HCT116 (cell line): ENCODE data around the gene PDE1C. TPM values are rescaled to one million over a fixed set of nuclear protein-coding genes. Genes with fewer than 3 reads are reported as not detected.

Experiments
- ATAC-seq: fragments of 200-7000 bp; cut with Tn5 transposase; 2 replicates; pipeline ENCODE4 v1.9.1; 2020; ENCODE audit warnings: mild to moderate bottlenecking, moderate library complexity
- BruUV-seq: library from RNA; stranded (reverse); fragments of 400-500 nt; replicated peaks from 2 replicates; lab custom pipeline; 2021; lab: Mats Ljungman, UMichigan
- CTCF ChIA-PET: fragments of 300-600 bp; sonication (Branson Sonifier 250); formaldehyde crosslinking; loops from one replicate; lab custom pipeline; 2021; ENCODE audit warnings: antibody characterized with exemption; lab: Charles Lee
- POLR2A ChIA-PET: fragments of 300-600, 350-600 bp; sonication (Branson Sonifier 250); formaldehyde crosslinking; loops from one replicate; lab custom pipeline; 2021; ENCODE audit warnings: antibody characterized with exemption; lab: Charles Lee
- RAD21 ChIA-PET, 2 experiments: fragments of 300-600 bp; sonication (Branson Sonifier 250); formaldehyde crosslinking; loops; one replicate each; lab custom pipeline; 2023; ENCODE audit warnings: low total read pairs in 2 of 2; ENCODE audit not compliant: uncharacterized antibody in 2 of 2, unreplicated experiment in 2 of 2, low non-redundant PET in 1 of 2; lab: Charles Lee
- DNase-seq: peaks from one replicate; pipeline ENCODE4 v3.0.0-alpha.2; 2010; ENCODE audit warnings: low read depth, low spot score
- H2AFZ ChIP-seq: fragments of 200-600 bp; shearing (Covaris generic), sonication (generic); 2 replicates; pipeline ENCODE4 v1.6.1; 2017; ENCODE audit warnings: low read depth, mixed run types, mixed read lengths, antibody characterized with exemption, low read length; ENCODE audit not compliant: poor library complexity, severe bottlenecking
- H3K27ac ChIP-seq: 2 replicates; pipeline ENCODE4 v1.5.1; 2012; ENCODE audit warnings: low read depth, low read length
- H3K27me3 ChIP-seq: fragments of 200-600 bp; sonication (generic); 2 replicates; pipeline ENCODE4 v1.6.1; 2016; ENCODE audit warnings: mixed run types, low read length, mixed read lengths; ENCODE audit not compliant: insufficient read depth
- H3K36me3 ChIP-seq, 2 experiments: fragments of 200-500 bp in 1 of 2; fragments of 200-600 bp in 1 of 2; sonication (Bioruptor generic) in 1 of 2; sonication (generic) in 1 of 2; 2 replicates each; pipeline versions ENCODE4 v1.5.1 to v1.6.1; 2014 to 2016; ENCODE audit warnings: low read length in 2 of 2, inconsistent platforms in 1 of 2, mixed read lengths in 1 of 2, mixed run types in 1 of 2; ENCODE audit not compliant: insufficient read depth in 2 of 2, control insufficient read depth in 1 of 2
- H3K4me1 ChIP-seq, 2 experiments: fragments of 200-600 bp in 1 of 2; sonication (generic) in 1 of 2; 2 replicates each; pipeline versions ENCODE4 v1.5.1 to v1.6.1; 2012 to 2017; ENCODE audit warnings: low read length in 2 of 2, inconsistent platforms in 1 of 2, mild to moderate bottlenecking in 1 of 2, mixed read lengths in 1 of 2, mixed run types in 1 of 2, moderate library complexity in 1 of 2; ENCODE audit not compliant: insufficient read depth in 2 of 2, control insufficient read depth in 1 of 2
- H3K4me2 ChIP-seq: fragments of 200-600 bp; sonication (generic); 2 replicates; pipeline ENCODE4 v1.6.1; 2017; ENCODE audit warnings: mixed run types, low read length, mixed read lengths
- H3K4me3 ChIP-seq, 2 experiments: fragments of 200-600 bp in 1 of 2; sonication (generic) in 1 of 2; replicated peaks in 1 of 2; 2 replicates each; pipeline ENCODE4 v1.5.1; 2011 to 2016; ENCODE audit warnings: low read length in 2 of 2, control low read depth in 1 of 2, low read depth in 1 of 2, mild to moderate bottlenecking in 1 of 2, mixed read lengths in 1 of 2, mixed run types in 1 of 2
- H3K79me2 ChIP-seq: fragments of 200-600 bp; sonication (generic); 2 replicates; pipeline ENCODE4 v1.6.1; 2017; ENCODE audit warnings: mild to moderate bottlenecking, mixed run types, low read length, moderate library complexity, mixed read lengths; ENCODE audit not compliant: insufficient read depth
- H3K9ac ChIP-seq: fragments of 200-600 bp; sonication (generic); 2 replicates; pipeline ENCODE4 v1.6.1; 2016; ENCODE audit warnings: low read length, mixed read lengths
- H3K9me2 ChIP-seq: fragments of 200-600 bp; sonication (generic), shearing (Covaris generic); 2 replicates; pipeline ENCODE4 v1.6.1; 2017; ENCODE audit warnings: mixed run types, mild to moderate bottlenecking, moderate library complexity; ENCODE audit not compliant: insufficient read depth
- H3K9me3 ChIP-seq, 2 experiments: fragments of 200-500 bp in 1 of 2; fragments of 200-600 bp in 1 of 2; sonication (Bioruptor generic) in 1 of 2; sonication (generic) in 1 of 2; 2 replicates each; pipeline ENCODE4 v1.6.1; 2014 to 2017; ENCODE audit warnings: low read length in 2 of 2, mixed read lengths in 2 of 2, inconsistent platforms in 1 of 2, low read depth in 1 of 2, mild to moderate bottlenecking in 1 of 2, mixed run types in 1 of 2, moderate library complexity in 1 of 2; ENCODE audit not compliant: control insufficient read depth in 1 of 2, insufficient read depth in 1 of 2
- H4K20me1 ChIP-seq: fragments of 200-600 bp; sonication (generic), shearing (Covaris generic); 2 replicates; pipeline ENCODE4 v1.6.1; 2017; ENCODE audit warnings: mixed run types, mild to moderate bottlenecking, moderate library complexity; ENCODE audit not compliant: insufficient read depth
- CBX3 ChIP-seq: IDR thresholded peaks from 2 replicates; pipeline ENCODE4 v1.6.1; 2012; ENCODE audit warnings: low read depth
- CEBPB ChIP-seq: IDR thresholded peaks from 2 replicates; pipeline ENCODE4 v1.6.1; 2012; ENCODE audit warnings: low read depth
- EGR1 ChIP-seq: IDR thresholded peaks from 2 replicates; pipeline ENCODE4 v1.6.1; 2012; ENCODE audit warnings: low read depth
- ELF1 ChIP-seq: IDR thresholded peaks from 2 replicates; pipeline ENCODE4 v1.6.1; 2012; ENCODE audit warnings: low read depth, borderline replicate concordance
- FOSL1 ChIP-seq: IDR thresholded peaks from 2 replicates; pipeline ENCODE4 v1.6.1; 2012; ENCODE audit warnings: low read depth
- JUND ChIP-seq: IDR thresholded peaks from 2 replicates; pipeline ENCODE4 v1.6.1; 2012
- POLR2A ChIP-seq: IDR thresholded peaks from 2 replicates; pipeline ENCODE4 v1.7.0; 2011; ENCODE audit warnings: borderline replicate concordance; ENCODE audit not compliant: insufficient read depth, insufficient read length; ENCODE audit errors: extremely low read depth
- POLR2AphosphoS5 ChIP-seq: IDR thresholded peaks from 2 replicates; pipeline ENCODE4 v1.6.1; 2011; ENCODE audit warnings: mild to moderate bottlenecking, low read depth, low read length, moderate library complexity
- RAD21 ChIP-seq: IDR thresholded peaks from 2 replicates; pipeline ENCODE4 v1.6.1; 2012; ENCODE audit warnings: low read depth, mild to moderate bottlenecking
- SIN3A ChIP-seq: IDR thresholded peaks from 2 replicates; pipeline ENCODE4 v1.6.1; 2012; ENCODE audit warnings: low read depth
- TCF7L2 ChIP-seq: IDR thresholded peaks from 2 replicates; pipeline ENCODE4 v1.7.0; 2011; ENCODE audit warnings: borderline replicate concordance, inconsistent platforms; ENCODE audit not compliant: insufficient read depth, insufficient read length; ENCODE audit errors: extremely low read depth
- ZFX ChIP-seq: fragments of 450-650 bp; IDR thresholded peaks from 2 replicates; pipeline ENCODE4 v1.6.1; 2017
- ZNF274 ChIP-seq: fragments of 200-500 bp; sonication (Bioruptor generic); IDR thresholded peaks from 2 replicates; pipeline ENCODE4 v1.6.1; 2014; ENCODE audit warnings: mild to moderate bottlenecking, low read depth, low read length, inconsistent platforms
- intact Hi-C: fragments of 100-400 bp; cut with micrococcal nuclease; formaldehyde crosslinking; loops from 2 replicates; pipeline ENCODE4 v1.10.0; 2022
- total RNA-seq: library from RNA; stranded (reverse); gene quantifications from one replicate; pipeline ENCODE4 v1.2.1, GENCODE V29; 2021; ENCODE audit not compliant: unreplicated experiment
- TF ChIP-seq, protein P1 (sequence below): IDR thresholded peaks from 2 replicates; pipeline ENCODE4 v1.6.1; 2012; ENCODE audit warnings: low read depth
- TF ChIP-seq, protein P2 (sequence below): IDR thresholded peaks from 2 replicates; pipeline ENCODE4 v1.6.1; 2012
- TF ChIP-seq, protein P3 (sequence below): IDR thresholded peaks from 2 replicates; pipeline ENCODE4 v1.6.1; 2012
- TF ChIP-seq, protein P4 (sequence below): IDR thresholded peaks from 2 replicates; pipeline ENCODE4 v1.6.1; 2011; ENCODE audit warnings: mild to moderate bottlenecking, low read length, moderate library complexity; ENCODE audit not compliant: insufficient replicate concordance; ENCODE audit errors: extremely low read depth
- TF ChIP-seq, protein P5 (sequence below), 3 experiments: fragments of 200-600 bp in 1 of 3; sonication (generic) in 1 of 3; IDR thresholded peaks in 2 of 3; conservative IDR thresholded peaks in 1 of 3; 2 replicates each; pipeline ENCODE4 v1.5.1; 2012 to 2017; ENCODE audit warnings: low read depth in 2 of 3, low read length in 2 of 3, antibody characterized with exemption in 1 of 3, borderline replicate concordance in 1 of 3, control low read depth in 1 of 3, mild to moderate bottlenecking in 1 of 3, mixed read lengths in 1 of 3, mixed run types in 1 of 3, moderate library complexity in 1 of 3; ENCODE audit not compliant: insufficient read depth in 1 of 3

Gene PDE1C
- total RNA-seq, 1 experiment from 2014 or later = 0.17 TPM

DNA sequence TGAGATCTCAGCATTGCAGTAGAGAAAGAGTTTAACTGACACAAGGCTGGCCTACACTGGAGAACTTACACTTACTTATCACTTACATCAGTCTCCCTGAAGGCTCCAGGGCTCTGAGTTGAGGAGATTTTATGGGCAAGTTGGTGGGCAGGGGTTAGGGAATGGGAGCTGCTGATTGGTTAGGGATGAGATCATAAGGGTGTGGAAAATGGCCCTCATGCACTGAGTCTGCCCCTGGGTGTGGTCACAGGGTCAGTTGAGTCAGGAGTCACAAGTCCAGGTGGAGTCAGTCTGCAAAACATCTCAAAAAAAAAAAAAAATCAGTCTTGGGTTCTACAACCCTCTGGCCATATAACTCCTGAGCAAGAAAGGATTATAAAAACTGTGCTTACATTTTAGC, 322.7 kb downstream of the PDE1C start:
- BruUV-seq = no TSS peak
- Histone ChIP-seq H2AFZ (no peak overlapping the region), H3K36me3 (no peaks in the 10 kb centered on the region), H3K9me2 (no peaks in the 10 kb centered on the region), H4K20me1 (no peaks in the 10 kb centered on the region), H3K9ac (no peak overlapping the region), H3K27me3 (peaks cover 24% of the 10 kb centered on the region; the same call in 1 of the 2 replicates), H3K4me2 (no peak overlapping the region), H3K9me3 (no peaks in the 10 kb centered on the region), H3K79me2 (no peaks in the 10 kb centered on the region), H3K4me1 (no peaks in the 10 kb centered on the region), H3K4me3 (no peak overlapping the region), H3K27ac (no peak overlapping the region)
- no peak for TF ChIP-seq POLR2A
- TF ChIP-seq ELF1 = no peak
- TF ChIP-seq, protein P1, sequence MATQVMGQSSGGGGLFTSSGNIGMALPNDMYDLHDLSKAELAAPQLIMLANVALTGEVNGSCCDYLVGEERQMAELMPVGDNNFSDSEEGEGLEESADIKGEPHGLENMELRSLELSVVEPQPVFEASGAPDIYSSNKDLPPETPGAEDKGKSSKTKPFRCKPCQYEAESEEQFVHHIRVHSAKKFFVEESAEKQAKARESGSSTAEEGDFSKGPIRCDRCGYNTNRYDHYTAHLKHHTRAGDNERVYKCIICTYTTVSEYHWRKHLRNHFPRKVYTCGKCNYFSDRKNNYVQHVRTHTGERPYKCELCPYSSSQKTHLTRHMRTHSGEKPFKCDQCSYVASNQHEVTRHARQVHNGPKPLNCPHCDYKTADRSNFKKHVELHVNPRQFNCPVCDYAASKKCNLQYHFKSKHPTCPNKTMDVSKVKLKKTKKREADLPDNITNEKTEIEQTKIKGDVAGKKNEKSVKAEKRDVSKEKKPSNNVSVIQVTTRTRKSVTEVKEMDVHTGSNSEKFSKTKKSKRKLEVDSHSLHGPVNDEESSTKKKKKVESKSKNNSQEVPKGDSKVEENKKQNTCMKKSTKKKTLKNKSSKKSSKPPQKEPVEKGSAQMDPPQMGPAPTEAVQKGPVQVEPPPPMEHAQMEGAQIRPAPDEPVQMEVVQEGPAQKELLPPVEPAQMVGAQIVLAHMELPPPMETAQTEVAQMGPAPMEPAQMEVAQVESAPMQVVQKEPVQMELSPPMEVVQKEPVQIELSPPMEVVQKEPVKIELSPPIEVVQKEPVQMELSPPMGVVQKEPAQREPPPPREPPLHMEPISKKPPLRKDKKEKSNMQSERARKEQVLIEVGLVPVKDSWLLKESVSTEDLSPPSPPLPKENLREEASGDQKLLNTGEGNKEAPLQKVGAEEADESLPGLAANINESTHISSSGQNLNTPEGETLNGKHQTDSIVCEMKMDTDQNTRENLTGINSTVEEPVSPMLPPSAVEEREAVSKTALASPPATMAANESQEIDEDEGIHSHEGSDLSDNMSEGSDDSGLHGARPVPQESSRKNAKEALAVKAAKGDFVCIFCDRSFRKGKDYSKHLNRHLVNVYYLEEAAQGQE = no peak
- TF ChIP-seq RAD21 = no peak
- TF ChIP-seq, protein P2, sequence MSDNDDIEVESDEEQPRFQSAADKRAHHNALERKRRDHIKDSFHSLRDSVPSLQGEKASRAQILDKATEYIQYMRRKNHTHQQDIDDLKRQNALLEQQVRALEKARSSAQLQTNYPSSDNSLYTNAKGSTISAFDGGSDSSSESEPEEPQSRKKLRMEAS = no peak
- no peak for TF ChIP-seq ZNF274
- TF ChIP-seq, protein P3, sequence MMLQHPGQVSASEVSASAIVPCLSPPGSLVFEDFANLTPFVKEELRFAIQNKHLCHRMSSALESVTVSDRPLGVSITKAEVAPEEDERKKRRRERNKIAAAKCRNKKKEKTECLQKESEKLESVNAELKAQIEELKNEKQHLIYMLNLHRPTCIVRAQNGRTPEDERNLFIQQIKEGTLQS = no peak
- TF ChIP-seq POLR2AphosphoS5 = no peak
- no peak for TF ChIP-seq CBX3
- TF ChIP-seq CEBPB = no peak
- no peak for TF ChIP-seq SIN3A
- no peak for TF ChIP-seq FOSL1
- no peak for TF ChIP-seq JUND
- TF ChIP-seq TCF7L2 = no peak
- TF ChIP-seq ZFX = no peak
- TF ChIP-seq, protein P4, sequence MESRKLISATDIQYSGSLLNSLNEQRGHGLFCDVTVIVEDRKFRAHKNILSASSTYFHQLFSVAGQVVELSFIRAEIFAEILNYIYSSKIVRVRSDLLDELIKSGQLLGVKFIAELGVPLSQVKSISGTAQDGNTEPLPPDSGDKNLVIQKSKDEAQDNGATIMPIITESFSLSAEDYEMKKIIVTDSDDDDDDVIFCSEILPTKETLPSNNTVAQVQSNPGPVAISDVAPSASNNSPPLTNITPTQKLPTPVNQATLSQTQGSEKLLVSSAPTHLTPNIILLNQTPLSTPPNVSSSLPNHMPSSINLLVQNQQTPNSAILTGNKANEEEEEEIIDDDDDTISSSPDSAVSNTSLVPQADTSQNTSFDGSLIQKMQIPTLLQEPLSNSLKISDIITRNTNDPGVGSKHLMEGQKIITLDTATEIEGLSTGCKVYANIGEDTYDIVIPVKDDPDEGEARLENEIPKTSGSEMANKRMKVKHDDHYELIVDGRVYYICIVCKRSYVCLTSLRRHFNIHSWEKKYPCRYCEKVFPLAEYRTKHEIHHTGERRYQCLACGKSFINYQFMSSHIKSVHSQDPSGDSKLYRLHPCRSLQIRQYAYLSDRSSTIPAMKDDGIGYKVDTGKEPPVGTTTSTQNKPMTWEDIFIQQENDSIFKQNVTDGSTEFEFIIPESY = no peak
- TF ChIP-seq EGR1 = no peak
- TF ChIP-seq, protein P5, sequence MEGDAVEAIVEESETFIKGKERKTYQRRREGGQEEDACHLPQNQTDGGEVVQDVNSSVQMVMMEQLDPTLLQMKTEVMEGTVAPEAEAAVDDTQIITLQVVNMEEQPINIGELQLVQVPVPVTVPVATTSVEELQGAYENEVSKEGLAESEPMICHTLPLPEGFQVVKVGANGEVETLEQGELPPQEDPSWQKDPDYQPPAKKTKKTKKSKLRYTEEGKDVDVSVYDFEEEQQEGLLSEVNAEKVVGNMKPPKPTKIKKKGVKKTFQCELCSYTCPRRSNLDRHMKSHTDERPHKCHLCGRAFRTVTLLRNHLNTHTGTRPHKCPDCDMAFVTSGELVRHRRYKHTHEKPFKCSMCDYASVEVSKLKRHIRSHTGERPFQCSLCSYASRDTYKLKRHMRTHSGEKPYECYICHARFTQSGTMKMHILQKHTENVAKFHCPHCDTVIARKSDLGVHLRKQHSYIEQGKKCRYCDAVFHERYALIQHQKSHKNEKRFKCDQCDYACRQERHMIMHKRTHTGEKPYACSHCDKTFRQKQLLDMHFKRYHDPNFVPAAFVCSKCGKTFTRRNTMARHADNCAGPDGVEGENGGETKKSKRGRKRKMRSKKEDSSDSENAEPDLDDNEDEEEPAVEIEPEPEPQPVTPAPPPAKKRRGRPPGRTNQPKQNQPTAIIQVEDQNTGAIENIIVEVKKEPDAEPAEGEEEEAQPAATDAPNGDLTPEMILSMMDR (IDR thresholded peaks at IDR 0.05 in 2 of 3, conservative IDR thresholded peaks at IDR 0.05 in 1 of 3; ENCODE audit: borderline replicate concordance in 1 of 3, insufficient read depth in 1 of 3, low read depth in 2 of 3, low read length in 2 of 3) = no peak
- intact Hi-C loops = no loop called here
- ChIA-PET RAD21 (no interaction called here), CTCF (no interaction called here), POLR2A (no interaction called here)
- ATAC-seq (no peak), DNase-seq (no peak)
